GM12878 (cell line): ENCODE measurements around the gene OR6C65. TPM values are rescaled to one million over a fixed set of nuclear protein-coding genes. Genes with fewer than 3 reads are reported as not detected.

ENCODE experiments used
- CUX1 ChIP-seq: IDR thresholded peaks from 2 replicates; pipeline ENCODE4 v1.6.1; 2012; ENCODE audit warnings: improper control_type of control experiment, low read depth, low read length; ENCODE audit not compliant: insufficient replicate concordance
- ETV6 ChIP-seq, 2 experiments: fragments of 450-650 bp in 1 of 2; IDR thresholded peaks in 1 of 2; conservative IDR thresholded peaks in 1 of 2; 2 replicates each; pipeline ENCODE4 v1.6.1; 2014; ENCODE audit warnings: antibody characterized with exemption in 1 of 2, borderline replicate concordance in 1 of 2, low read depth in 1 of 2, mild to moderate bottlenecking in 1 of 2, moderate library complexity in 1 of 2
- EZH2 ChIP-seq: IDR thresholded peaks from 2 replicates; pipeline ENCODE4 v1.6.1; 2012; ENCODE audit warnings: low read depth, mild to moderate bottlenecking, control low read depth, inconsistent platforms, low read length, borderline replicate concordance; ENCODE audit not compliant: control insufficient read depth
- IKZF2 ChIP-seq, 2 experiments: fragments of 450-650 bp; IDR thresholded peaks; 2 replicates each; pipeline ENCODE4 v1.6.1; 2017; ENCODE audit warnings: mild to moderate bottlenecking in 2 of 2, moderate library complexity in 2 of 2
- NFIC ChIP-seq: IDR thresholded peaks from 2 replicates; pipeline ENCODE4 v1.6.1; 2012; ENCODE audit warnings: low read depth, mild to moderate bottlenecking, inconsistent platforms, low read length, moderate library complexity
- PKNOX1 ChIP-seq: fragments of 450-650 bp; IDR thresholded peaks from 2 replicates; pipeline ENCODE4 v1.6.1; 2016; ENCODE audit warnings: mild to moderate bottlenecking
- POLR2AphosphoS5 ChIP-seq: IDR thresholded peaks from 2 replicates; pipeline ENCODE4 v1.6.1; 2011; ENCODE audit warnings: mild to moderate bottlenecking, low read length, inconsistent platforms
- SIX5 ChIP-seq: IDR thresholded peaks from 2 replicates; pipeline ENCODE4 v1.6.1; 2011; ENCODE audit warnings: mild to moderate bottlenecking, low read depth, low read length, moderate library complexity; ENCODE audit not compliant: severe bottlenecking
- TBL1XR1 ChIP-seq: IDR thresholded peaks from 2 replicates; pipeline ENCODE4 v1.6.1; 2012; ENCODE audit warnings: low read depth, low read length, improper control_type of control experiment
- ZNF24 ChIP-seq: fragments of 450-650 bp; IDR thresholded peaks from 2 replicates; pipeline ENCODE4 v1.6.1; 2017; ENCODE audit warnings: antibody characterized with exemption, mild to moderate bottlenecking
- polyA plus RNA-seq, 11 experiments: library from polyadenylated mRNA; depleted of rRNA in 4 of 11; unstranded in 6 of 11; stranded (reverse) in 5 of 11; fragments of >200 nt; fragmentation: Nextera tagmentation in 4 of 11; fragmentation: Illumina TruSeq in 1 of 11; extraction: Ambion mirVana in 4 of 11; extraction: Trizol in 1 of 11; gene quantifications; 1 replicate in 1 of 11; 2 replicates in 10 of 11; pipeline versions ENCODE4 v1.2.1 to v1.2.3, GENCODE V29; 2011 to 2016; ENCODE audit warnings: inconsistent platforms in 2 of 11, missing spikeins in 2 of 11, low read depth in 1 of 11
- total RNA-seq, 4 experiments: library from RNA; depleted of rRNA in 3 of 4; stranded (reverse); fragments of >200 nt in 3 of 4; fragmentation: Illumina TruSeq in 1 of 4; extraction: Trizol in 1 of 4; gene quantifications; 2 replicates each; pipeline versions ENCODE4 v1.2.1 to v1.2.3, GENCODE V29; 2013 to 2021
- TF ChIP-seq, protein P1 (sequence below): fragments of 450-650 bp; IDR thresholded peaks from 2 replicates; pipeline ENCODE4 v1.6.1; 2017; ENCODE audit warnings: mild to moderate bottlenecking
- TF ChIP-seq, protein P2 (sequence below): fragments of 150-350 bp; IDR thresholded peaks from 2 replicates; pipeline ENCODE4 v1.6.1; 2014; ENCODE audit warnings: mild to moderate bottlenecking, low read depth, low read length

The OR6C65 gene
- total and polyA plus RNA-seq, 10 of the 15 experiments (the other 5 are each of a cell fraction or from before 2014, with no cell fraction given), result not detected

- TF ChIP-seq, protein P1, sequence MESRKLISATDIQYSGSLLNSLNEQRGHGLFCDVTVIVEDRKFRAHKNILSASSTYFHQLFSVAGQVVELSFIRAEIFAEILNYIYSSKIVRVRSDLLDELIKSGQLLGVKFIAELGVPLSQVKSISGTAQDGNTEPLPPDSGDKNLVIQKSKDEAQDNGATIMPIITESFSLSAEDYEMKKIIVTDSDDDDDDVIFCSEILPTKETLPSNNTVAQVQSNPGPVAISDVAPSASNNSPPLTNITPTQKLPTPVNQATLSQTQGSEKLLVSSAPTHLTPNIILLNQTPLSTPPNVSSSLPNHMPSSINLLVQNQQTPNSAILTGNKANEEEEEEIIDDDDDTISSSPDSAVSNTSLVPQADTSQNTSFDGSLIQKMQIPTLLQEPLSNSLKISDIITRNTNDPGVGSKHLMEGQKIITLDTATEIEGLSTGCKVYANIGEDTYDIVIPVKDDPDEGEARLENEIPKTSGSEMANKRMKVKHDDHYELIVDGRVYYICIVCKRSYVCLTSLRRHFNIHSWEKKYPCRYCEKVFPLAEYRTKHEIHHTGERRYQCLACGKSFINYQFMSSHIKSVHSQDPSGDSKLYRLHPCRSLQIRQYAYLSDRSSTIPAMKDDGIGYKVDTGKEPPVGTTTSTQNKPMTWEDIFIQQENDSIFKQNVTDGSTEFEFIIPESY, result no peak
- TF ChIP-seq, protein P2, sequence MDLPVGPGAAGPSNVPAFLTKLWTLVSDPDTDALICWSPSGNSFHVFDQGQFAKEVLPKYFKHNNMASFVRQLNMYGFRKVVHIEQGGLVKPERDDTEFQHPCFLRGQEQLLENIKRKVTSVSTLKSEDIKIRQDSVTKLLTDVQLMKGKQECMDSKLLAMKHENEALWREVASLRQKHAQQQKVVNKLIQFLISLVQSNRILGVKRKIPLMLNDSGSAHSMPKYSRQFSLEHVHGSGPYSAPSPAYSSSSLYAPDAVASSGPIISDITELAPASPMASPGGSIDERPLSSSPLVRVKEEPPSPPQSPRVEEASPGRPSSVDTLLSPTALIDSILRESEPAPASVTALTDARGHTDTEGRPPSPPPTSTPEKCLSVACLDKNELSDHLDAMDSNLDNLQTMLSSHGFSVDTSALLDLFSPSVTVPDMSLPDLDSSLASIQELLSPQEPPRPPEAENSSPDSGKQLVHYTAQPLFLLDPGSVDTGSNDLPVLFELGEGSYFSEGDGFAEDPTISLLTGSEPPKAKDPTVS, result no peak
- TF ChIP-seq SIX5, result no peak
- TF ChIP-seq ETV6 (conservative IDR thresholded peaks at IDR 0.05 in 1 of 2, IDR thresholded peaks at IDR 0.05 in 1 of 2; ENCODE audit: borderline replicate concordance in 1 of 2, low read depth in 1 of 2), result no peak
- TF ChIP-seq IKZF2 (IDR thresholded peaks at IDR 0.05), result no peak
- no peak for TF ChIP-seq NFIC
- TF ChIP-seq POLR2AphosphoS5, result no peak
- TF ChIP-seq CUX1, result no peak
- TF ChIP-seq TBL1XR1, result no peak
- no peak for TF ChIP-seq EZH2
- no peak for TF ChIP-seq ZNF24
- no peak for TF ChIP-seq PKNOX1
- TF ChIP-seq, all 136 proteins: peak for 0
Observed at GRCh38 chr12:55425954-55426353, 25.6 kb downstream of the OR6C65 start, which contains the start of gene OR6C76 (continued).
